GM18519 (cell line): ENCODE measurements around the gene INPP5B.
"Not testable (repeated sequence)": the region's sequence is repeated elsewhere in the genome, so short reads cannot be mapped to it uniquely, and the experiment has no call there.

Experiments
- ATAC-seq: cut with Tn5 transposase; IDR thresholded peaks from one replicate; pipeline ENCODE4 v1.9.1; 2021; ENCODE audit warnings: mild to moderate bottlenecking, moderate library complexity; ENCODE audit not compliant: unreplicated experiment, low FRiP score

INPP5B gene

DNA sequence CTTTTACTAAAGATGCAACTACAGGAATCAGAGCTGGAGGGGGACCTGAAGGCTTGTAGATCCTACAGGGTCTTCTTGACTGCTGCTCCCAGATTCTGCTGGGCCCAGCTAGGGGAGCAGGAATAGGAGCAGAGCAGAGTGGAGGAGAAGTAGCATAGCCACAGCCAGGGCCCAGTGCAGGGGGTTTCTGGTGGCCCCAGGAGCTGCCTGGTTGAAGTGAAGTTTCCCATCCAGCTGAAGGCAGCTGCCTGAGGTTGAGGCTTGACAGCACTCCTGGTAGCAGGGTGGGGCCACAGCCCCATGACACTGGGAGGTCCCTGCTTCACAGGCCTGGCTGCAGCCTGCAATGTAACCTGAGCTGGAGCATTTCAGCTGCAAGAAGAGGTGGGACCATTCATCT, 2.0 kb upstream of the INPP5B start:
- ATAC-seq = no peak

DNA sequence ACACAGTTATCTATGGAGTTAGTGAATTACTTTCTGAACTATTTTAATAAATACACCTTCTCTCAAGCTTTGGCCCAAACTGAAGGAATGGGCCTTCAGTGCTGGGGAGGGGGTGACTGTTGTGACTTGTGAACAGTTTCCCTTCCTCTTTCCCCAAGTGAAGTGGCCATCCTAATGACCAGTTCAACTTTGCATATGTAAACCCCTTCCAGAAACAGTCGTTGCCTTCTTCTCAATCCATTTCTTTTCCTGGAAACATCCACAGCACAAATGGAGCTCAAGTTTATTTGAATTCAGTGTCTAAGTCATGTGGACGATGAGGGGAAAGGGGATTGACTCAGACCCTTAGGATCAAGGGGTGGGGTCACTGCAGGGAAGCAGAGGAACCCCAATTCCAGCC, 1.3 kb upstream of the INPP5B start:
- no peak for ATAC-seq

DNA sequence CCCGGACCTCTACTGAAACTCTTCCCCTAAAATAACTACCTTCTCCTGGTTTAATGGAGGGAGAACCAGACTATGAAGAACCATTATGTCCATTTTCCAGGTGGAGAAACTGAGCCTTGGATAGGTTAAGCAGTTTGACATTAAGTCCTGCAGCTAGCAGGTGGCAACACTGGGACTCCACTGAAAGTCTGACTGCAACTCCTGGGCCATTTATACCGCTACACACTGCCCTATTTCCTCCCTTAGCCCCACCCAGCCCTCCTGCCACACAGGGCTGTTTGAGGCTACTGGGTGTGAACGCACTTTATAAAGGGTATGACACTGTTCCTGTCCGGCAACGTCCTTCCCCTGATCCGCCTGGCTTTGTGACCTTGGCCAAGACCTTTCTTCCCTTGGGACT, 511 bp upstream of the INPP5B start:
- no peak for ATAC-seq

DNA sequence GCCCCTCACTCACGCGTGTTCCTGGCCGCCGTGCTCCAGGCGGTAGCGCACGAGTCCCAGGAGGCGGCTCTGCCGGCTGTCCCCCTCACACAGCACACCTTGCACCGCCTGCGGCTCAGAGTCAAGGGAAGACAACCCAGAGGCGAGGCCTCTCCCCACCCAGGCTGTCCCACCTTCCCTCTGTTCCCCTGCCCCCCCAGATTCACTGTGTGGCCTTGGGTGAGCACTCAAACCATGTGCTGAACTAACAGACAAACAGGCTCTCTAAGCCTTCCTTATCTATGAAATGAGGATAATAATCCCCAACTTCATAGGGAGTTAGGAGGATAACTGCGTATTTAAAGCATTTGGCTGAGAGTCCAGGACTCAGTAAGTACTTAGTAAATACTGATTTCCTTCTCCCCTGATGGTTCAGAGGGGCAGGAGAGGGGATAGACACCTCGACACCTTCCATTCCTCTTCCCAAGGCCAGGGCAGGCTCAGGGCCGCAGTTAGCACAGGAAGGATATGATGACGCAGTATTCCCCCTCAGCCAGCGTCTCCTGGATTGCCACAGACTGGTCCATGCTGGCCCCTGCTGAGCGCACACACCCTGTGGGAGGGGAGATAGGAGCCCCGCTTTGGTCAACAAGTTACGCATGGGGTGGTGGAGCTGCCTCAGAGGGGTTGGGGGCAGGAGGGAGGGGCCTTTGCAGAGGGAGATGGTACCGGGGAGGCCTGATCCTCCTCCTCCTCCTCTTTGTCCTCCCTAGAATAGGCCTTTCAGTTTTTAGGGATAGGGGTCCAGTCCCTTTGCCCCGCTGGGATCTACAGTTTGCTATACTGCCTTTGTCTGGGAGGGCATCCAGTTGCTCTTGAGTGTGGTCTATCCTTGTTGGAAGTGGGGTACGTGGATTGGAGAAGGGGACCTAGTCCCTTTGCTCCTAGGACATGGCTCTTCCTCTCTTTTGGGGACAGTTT, 830 bp downstream of the INPP5B start:
- ATAC-seq = no peak

DNA sequence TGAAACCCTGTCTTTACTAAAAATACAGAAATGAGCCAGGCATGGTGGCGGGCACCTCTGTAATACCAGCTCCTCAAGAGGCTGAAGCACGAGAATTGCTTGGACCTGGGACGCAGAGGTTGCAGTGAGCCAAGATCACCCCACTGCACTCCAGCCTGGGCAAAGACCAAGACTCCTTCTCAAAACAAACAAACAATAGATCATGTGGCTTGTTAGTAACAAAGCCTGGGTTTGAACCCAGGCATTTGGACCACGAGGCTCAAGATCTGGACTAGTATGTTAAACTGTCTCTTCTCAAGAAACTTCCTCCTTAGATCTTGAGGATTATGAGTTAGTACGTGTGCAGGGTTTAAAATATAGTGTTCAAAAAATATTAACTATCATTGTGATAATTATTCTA, 1.6 kb downstream of the INPP5B start:
- ATAC-seq = no peak

DNA sequence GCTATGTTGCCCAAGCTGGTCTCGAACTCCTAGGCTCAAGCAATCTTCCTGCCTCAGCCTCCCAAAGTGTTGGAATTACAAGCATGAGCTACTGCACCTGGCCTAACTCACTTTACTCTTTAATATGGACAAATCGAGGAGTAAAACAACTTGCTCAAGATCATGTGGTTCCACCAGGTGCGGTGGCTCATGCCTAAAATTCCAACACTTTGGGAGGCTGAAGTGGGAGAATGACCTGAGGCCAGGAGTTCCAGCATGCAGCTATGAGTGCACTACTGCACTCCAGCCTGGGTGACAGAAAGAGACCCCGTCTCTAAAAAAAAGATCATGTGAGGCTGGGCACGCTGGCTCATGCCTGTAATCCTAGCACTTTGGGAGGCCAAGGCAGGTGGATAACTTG, 2.0 kb downstream of the INPP5B start:
- ATAC-seq = no peak

DNA sequence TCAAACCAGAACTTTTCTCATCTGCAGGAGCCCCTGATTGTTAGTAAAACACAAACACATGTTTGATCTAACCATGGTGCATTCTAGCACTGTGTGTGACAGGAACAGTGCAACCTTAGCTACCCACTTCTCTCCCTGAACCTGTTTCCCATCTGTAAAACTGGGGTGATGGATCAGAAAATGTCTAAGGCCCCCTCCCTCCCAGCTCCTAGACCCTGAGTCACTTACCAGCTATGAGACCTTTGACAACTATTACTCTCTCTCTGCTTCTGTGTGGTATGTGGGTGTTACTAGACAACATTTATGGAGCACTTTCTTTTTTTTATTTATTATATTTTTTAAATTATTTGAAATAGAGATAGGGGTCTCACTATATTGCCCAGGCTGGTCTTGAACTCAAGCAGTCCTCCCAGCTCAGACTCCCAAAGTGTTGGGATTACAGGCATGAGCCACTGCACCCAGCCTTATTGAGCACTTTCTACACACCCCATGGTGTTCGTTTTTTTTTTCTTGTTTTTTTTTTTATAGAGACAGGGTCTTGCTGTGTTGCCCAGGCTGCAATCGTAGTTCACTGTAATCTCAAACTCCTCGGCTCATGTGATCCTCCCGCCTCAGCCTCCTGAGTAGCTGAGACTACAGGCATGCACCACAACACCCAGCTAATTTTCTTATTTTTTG, 2.6 kb downstream of the INPP5B start:
- no peak for ATAC-seq

DNA sequence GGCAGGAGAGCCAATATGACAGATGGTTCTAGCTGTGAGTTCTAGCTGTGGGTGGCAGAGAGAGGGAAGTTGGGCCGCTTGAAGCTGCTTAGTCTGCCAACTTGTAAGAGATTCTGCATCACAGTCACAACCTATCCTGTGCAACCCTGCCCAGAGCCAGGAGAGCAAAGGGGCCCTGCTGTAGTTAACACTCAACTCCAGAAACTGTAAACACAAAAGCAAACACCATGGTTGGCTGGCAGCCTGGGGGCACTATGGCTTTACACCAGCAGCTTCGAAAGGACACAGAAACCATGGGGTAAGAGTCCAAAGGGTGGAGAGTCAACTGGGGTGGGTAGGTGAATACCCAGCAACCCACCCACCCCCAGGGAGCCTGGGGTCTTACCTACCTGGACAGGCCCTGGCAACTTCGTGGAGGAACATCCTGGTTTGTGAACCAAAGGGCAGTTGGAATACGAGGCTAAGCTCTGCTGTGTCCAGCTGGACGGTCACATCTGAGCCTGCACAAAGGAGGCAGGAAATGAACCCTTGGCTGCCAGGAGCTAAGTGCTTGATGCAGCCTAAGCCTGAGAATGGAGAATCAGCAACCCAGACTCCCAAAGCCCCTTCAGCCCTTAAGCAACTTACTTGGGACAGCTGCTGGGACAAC, 6.4 kb downstream of the INPP5B start:
- no peak for ATAC-seq

DNA sequence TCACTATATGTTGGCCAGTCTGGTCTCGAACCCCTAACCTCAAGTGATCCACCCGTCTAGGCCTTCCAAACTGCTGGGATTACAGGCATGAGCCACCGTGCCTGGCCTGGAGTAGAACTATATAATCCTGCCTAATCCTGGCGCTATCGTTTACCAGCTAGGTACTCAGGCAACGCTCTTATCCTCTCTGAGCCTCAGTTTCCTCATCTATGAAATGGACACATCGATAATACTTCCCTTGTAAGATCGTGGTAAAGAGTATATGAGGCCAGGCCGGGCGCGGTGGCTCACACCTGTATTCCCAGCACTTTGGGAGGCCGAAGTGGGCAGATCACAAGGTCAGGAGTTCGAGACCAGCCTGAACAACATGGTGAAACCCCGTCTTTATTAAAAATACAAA, 10.1 kb downstream of the INPP5B start:
- ATAC-seq = not testable (repeated sequence)

DNA sequence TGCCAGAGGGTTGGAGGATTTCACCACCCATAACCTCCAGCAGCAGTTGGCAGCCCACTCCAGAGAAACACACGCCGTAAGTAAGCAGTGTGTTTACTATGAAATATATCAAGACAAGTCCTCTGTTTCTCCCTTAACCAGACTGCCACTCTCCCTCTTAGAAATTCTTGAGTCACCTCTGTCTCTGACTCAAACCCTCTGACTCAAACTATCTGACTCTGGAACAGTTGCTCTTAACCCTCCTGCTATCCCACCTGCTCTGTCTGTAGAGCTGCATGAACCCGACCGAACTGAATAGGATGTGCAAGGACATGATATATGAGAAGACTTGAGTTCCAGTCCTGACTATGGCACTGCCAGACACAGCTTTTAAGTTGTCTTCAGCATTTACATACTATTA, 14.1 kb downstream of the INPP5B start:
- ATAC-seq = no peak

DNA sequence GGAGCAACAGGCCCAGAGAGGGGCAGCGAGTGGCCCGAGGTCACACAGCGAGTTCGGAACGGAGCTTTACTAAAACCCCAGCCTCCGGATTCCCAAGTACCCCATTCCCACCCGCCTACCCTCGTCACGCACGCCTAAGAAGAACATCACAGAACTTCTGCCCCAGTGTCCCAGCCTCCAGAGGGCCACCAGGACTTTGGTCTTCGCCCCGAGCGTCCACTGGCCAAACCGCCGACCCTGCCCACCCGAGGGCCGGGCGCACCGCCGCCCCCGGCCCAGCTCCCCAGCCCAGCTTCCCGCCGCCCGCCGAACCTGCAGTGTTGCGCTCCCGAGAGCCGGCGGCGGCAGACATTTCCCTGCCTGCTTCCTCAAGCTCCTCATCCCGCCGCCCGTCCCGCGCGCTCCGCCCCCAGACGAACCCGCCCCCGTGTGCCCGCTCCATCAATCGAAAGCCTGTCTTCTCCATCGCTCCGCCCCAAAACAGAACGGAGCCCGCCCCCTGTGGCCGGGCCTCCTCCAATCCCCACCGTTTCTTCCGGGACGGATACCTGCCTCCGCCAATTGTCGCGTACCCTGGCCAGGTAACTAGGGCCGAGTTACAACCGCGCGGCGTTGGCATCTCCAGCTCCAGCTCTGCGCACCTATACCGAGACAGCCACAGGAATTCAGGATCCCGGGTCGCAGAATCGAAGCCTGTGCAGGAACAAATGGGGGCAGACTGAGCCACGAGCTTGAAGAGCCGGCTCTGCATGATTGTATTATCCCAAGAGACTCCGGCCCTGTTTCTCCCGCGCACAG, 15.3 kb downstream of the INPP5B start:
- peak; percentile 75 for ATAC-seq

DNA sequence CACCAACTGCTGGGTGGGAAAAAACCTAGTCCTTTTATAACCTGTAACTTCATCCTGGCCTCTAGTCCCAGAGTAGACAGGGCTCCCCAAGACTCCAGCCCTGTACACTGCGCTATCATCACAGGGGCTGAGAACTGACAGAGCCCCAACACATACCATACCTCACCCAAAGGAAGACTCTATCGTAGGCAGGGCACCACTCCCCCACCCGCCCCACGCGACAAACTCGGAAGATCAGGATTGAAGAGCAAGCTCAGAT, 15.8 kb downstream of the INPP5B start:
- ATAC-seq = no peak

DNA sequence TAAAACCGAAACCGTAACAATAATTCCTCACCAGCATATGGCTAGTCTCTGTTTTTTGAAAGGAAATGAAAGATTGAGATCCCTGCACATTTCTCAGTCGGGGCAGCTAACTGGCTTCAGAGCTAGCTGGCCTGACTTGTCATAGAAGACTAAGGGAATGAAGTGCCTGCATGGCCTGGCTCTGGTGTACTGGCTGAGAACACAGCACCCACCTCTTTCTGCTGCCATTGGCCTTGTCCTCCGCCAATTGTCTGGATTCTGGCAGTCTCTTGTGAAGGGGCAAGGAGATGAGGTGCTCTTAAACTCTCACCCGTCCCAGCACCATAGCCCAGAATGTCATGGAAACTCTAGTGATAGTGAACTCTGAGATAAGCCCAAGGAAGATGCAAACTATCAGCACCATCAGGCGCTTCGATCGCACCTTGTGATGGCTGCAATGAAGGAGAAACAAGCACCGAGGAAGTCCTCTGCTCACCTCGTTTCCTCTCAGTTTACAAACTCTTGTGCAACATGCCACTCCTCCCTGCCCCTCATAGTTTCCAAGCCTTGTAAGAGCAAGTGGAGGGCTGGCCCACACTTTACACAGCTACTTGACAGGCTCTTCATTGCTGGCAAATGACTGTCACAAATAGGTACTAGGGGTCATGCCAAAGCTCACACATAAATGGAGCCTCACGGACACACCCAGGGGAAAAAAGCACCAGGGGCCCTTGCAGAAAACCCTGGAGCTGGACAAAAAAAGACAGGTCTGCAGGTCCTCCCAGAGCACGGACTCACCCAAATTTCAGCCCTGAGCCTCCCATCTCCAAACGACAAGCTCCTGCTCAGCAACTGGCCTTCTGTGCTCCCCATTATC, 16.4 kb downstream of the INPP5B start:
- no peak for ATAC-seq

DNA sequence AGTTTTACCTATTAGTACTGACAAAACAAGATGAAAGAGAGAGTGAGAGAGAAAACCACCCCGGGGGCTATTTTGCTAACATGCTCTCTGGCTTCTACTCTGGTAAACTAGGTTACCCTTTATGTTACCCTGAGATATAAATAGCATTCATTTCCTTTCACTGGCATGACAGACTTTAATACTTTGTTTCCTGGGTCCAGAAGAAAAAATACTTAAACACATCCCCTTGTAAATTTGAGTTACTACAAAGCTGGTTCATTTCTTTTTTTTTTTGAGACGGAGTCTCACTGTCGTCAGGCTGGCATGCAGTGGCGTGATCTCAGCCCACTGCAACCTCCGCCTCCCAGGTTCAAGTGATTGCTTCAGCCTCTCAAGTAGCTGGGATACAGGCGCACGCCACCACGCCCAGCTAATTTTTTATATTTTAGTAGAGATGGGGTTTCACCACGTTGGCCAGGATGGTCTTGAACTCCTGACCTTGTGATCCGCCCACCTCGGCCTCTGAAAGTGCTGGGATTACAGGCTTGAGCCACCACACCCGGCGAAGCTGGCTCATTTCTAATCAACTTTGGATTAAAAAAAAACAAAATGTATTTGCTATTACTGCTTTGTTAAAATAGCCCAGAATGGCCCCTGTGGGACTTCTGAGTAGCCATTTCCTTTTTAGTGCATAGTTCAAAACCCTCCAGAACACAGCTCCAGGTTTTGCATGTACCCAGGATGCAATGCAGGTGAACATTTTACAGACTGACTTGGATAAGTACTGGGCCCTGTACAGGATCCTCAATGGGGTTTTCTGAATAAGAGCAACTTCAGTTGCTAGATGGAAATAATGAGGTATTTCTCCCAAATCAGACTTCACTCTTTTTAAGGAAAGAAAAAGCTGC, 20.6 kb downstream of the INPP5B start:
- no peak for ATAC-seq

DNA sequence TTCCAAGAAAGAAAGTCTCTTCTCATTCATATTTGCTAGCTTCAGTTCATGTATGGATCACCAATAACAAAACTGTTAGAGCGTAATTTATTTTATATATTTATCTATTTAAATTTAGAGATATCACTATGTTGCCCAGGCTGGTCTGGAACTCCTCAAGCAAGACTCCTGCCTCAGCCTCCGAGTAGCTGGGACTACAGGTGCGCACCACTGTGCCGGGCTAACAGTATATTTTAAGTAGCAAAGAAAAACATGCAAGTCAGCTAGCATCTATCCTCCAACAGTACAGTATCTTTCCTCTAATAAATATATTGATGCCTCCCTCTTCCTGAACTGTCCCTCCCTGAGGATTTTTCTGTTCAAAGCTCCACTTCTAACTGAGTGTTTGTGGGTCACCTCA, 21.5 kb downstream of the INPP5B start:
- ATAC-seq = no peak

DNA sequence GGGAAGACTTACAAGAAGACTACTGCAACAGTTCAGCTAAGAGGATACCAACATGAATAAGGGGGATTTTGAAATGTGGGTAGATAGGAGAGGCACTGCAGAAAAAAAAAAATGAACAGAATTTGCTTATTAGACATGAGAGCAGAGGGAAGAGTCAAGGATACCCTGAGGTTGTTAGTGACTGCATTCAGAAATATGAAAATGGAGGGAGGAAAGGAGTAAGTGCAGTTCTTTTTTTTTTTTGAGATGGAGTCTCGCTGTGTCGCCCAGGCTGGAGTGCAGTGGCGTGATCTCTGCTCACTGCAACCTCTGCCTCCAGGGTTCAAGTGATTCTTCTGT, 23.3 kb downstream of the INPP5B start:
- no peak for ATAC-seq

DNA sequence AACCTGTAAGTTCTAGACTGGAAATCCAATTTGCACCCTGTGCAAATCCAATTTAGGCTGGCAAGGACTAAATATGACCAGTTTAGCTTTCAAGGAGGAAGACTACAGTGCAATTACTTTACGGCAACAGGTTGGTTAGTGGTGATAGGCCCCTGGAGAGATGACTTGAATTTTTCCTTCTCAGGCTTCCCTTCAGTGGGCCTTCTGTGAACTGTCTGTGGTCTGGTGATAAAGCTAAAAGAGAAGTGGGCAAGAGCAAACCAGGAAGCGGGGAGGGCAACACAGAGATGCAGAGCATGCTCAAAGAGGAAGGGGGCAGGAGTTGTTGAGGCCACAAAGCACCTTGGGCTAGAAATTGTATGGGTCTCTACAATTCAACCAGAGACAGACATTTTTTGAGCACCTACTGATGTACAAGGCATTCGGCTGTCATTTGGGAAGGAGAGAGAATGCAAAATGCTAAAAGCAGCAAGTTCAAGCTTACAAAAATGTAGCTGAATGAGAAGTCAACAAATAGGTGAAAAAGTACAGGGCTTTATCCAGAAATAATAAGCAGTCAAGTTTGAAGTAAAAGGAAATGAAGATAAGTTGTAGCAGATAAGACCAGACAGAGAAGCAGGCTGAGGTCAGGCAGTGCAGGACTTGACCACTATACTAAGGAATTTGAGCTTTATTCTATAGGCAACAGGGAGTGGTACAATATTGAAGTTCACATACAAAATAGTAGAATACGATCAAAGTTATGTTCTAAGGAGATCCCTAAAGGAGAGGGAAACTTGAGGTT, 23.9 kb downstream of the INPP5B start:
- ATAC-seq = no peak

DNA sequence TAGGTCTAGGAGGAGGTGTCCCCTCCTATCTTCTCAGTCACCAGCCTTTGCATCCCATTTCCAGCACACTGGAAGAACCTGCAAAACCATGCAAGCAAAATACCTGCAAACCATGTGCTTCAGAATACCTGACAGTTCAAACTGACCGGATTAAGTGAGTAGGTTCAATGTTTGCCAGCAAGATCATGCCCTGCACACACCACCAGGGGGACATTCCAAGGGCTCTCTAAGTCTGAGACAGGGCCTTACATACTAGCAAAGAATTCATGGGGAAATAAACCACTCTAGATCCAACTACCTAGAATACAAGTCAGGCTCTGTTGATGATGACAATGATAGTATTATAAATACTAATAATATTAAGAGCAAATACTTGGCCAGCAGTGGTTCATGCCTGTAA, 27.6 kb downstream of the INPP5B start:
- ATAC-seq = no peak
